ENCODE data around the gene CLIC5.

- TF ChIP-seq CTCF (IDR thresholded peaks at IDR 0.05), result no peak
- no peak for TF ChIP-seq POLR2A (IDR thresholded peaks at IDR 0.05)
Measured at GRCh38 chr6:45911691-45912090, 104.0 kb downstream of the CLIC5 start.

Measured in testis (tissue), 2 donors.